LHCN-M2 (cell line): Measurements from ENCODE around the gene PACSIN2. TPM values are rescaled to one million over a fixed set of nuclear protein-coding genes. Genes with fewer than 3 reads are reported as not detected.

Experiments
- DNase-seq: peaks from one replicate; pipeline ENCODE4 v3.0.0-alpha.2; 2012; ENCODE audit warnings: low read depth
- total RNA-seq: library from RNA; depleted of rRNA; stranded (reverse); fragments of >200 nt; gene quantifications from 2 replicates; pipeline ENCODE4 v1.2.3, GENCODE V29; 2014

The PACSIN2 gene
- total RNA-seq, 1 experiment from 2014 or later = 66.3 TPM

- peak; percentile 14 for DNase-seq
Measured at GRCh38 chr22:42906605-42907348, 108.2 kb downstream of the PACSIN2 start.

GRCh38 chr22:42905702-42906183 lies 109.2 kb downstream of the PACSIN2 start:
- peak; percentile 73 for DNase-seq

- no peak for DNase-seq
Measured at GRCh38 chr22:42905217-42905616, 109.7 kb downstream of the PACSIN2 start.

GRCh38 chr22:42904050-42904449 lies 110.9 kb downstream of the PACSIN2 start:
- no peak for DNase-seq

GRCh38 chr22:42902875-42903510 lies 112.0 kb downstream of the PACSIN2 start:
- peak; percentile 18 for DNase-seq

GRCh38 chr22:42901790-42902508 lies 113.0 kb downstream of the PACSIN2 start:
- no peak for DNase-seq

GRCh38 chr22:42897960-42898359 lies 117.0 kb downstream of the PACSIN2 start:
- DNase-seq = no peak

- no peak for DNase-seq
Measured at GRCh38 chr22:42895541-42895981, 119.4 kb downstream of the PACSIN2 start.

- DNase-seq = no peak
Measured at GRCh38 chr22:42895087-42895486, 119.9 kb downstream of the PACSIN2 start.

- no peak for DNase-seq
Measured at GRCh38 chr22:42893371-42894150, 121.4 kb downstream of the PACSIN2 start.

- DNase-seq = no peak
Measured at GRCh38 chr22:42892571-42893316, 122.2 kb downstream of the PACSIN2 start.

- DNase-seq = no peak
Measured at GRCh38 chr22:42892156-42892555, 122.8 kb downstream of the PACSIN2 start.

GRCh38 chr22:42891696-42892095 lies 123.3 kb downstream of the PACSIN2 start:
- DNase-seq = no peak

GRCh38 chr22:42891008-42891407 lies 123.9 kb downstream of the PACSIN2 start:
- no peak for DNase-seq

- DNase-seq = no peak
Measured at GRCh38 chr22:42889304-42889703, 125.6 kb downstream of the PACSIN2 start.

GRCh38 chr22:42887523-42888507 lies 127.1 kb downstream of the PACSIN2 start:
- peak; percentile 26 for DNase-seq

- DNase-seq = no peak
Measured at GRCh38 chr22:42887120-42887519, 127.8 kb downstream of the PACSIN2 start.

GRCh38 chr22:42885446-42885845 lies 129.5 kb downstream of the PACSIN2 start:
- peak; percentile 48 for DNase-seq

- DNase-seq = peak; percentile 61
Measured at GRCh38 chr22:42884616-42885375, 130.2 kb downstream of the PACSIN2 start.
